ENCODE data around the gene USP17L15.
"Not testable (repeated sequence)": the region's sequence is repeated elsewhere in the genome, so short reads cannot be mapped to it uniquely, and the experiment has no call there.

Gene USP17L15, protein sequence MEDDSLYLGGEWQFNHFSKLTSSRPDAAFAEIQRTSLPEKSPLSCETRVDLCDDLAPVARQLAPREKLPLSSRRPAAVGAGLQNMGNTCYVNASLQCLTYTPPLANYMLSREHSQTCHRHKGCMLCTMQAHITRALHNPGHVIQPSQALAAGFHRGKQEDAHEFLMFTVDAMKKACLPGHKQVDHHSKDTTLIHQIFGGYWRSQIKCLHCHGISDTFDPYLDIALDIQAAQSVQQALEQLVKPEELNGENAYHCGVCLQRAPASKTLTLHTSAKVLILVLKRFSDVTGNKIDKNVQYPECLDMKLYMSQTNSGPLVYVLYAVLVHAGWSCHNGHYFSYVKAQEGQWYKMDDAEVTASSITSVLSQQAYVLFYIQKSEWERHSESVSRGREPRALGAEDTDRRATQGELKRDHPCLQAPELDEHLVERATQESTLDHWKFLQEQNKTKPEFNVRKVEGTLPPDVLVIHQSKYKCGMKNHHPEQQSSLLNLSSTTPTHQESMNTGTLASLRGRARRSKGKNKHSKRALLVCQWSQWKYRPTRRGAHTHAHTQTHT

DNA sequence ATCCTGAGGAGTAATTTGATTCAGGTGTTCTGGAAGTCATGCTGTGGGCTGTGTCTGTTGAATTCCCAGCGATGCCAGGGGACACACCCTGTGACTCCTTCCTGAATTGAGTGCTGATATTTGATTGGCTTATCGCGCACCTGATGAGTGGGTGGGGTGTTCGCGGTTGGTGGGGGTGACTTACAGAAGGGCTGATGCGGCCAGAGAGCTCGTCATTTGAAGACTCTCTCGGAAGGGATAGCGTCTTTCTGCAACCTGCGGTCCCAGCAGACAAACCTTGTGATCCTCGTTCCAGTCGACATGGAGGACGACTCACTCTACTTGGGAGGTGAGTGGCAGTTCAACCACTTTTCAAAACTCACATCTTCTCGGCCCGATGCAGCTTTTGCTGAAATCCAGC lies at the start of gene USP17L15:
TSS of gene USP17L15 (plus strand) at position 301 of the 400 bp plus-strand sequence. CDS start at position 301, 0 bp downstream.
- not testable (repeated sequence) for DNase-seq

DNA sequence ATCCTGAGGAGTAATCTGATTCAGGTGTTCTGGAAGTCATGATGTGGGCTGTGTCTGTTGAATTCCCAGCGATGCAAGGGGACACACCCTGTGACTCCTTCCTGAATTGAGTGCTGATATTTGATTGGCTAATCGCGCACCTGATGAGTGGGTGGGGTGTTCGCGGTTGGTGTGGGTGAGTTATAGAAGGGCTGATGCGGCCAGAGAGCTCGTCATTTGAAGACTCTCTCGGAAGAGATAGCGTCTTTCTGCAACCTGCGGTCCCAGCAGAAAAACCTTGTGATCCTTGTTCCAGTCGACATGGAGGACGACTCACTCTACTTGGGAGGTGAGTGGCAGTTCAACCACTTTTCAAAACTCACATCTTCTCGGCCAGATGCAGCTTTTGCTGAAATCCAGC lies 23.8 kb upstream of the USP17L15 start, which contains the start of gene USP17L10:
TSS of gene USP17L10 (plus strand) at position 301 of the 400 bp plus-strand sequence. CDS start at position 301, 0 bp downstream.
- not testable (repeated sequence) for DNase-seq

DNA sequence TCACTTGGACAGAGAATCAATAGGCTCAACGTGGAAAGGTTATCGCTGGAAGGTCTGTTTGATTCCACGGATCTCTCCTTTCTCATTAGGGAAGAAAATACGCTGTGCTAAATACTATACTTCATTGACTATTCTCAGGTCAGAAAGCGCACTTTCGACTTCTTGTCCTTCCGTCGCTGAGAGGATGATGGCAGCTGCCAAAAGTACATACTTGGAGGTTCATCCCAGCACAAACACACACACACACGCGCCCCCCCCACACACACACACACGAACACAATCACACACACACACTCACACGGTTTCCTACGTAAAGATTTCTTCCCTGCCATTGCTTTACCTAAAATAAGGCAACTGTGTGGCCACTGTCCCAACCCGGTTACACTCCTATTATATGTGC lies 19.5 kb upstream of the USP17L15 start:
- DNase-seq, result not testable (repeated sequence)

DNA sequence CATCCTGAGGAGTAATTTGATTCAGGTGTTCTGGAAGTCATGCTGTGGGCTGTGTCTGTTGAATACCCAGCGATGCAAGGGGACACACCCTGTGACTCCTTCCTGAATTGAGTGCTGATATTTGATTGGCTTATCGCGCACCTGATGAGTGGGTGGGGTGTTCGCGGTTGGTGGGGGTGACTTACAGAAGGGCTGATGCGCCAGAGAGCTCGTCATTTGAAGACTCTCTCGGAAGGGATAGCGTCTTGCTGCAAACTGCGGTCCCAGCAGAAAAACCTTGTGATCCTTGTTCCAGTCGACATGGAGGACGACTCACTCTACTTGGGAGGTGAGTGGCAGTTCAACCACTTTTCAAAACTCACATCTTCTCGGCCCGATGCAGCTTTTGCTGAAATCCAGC lies 19.1 kb upstream of the USP17L15 start, which contains the start of gene USP17L11:
TSS of gene USP17L11 (plus strand) at position 301 of the 400 bp plus-strand sequence. CDS start at position 301, 0 bp downstream.
- not testable (repeated sequence) for DNase-seq

DNA sequence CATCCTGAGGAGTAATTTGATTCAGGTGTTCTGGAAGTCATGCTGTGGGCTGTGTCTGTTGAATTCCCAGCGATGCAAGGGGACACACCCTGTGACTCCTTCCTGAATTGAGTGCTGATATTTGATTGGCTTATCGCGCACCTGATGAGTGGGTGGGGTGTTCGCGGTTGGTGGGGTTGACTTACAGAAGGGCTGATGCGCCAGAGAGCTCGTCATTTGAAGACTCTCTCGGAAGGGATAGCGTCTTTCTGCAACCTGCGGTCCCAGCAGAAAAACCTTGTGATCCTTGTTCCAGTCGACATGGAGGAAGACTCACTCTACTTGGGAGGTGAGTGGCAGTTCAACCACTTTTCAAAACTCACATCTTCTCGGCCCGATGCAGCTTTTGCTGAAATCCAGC lies 14.3 kb upstream of the USP17L15 start, which contains the start of gene USP17L12:
TSS of gene USP17L12 (plus strand) at position 301 of the 400 bp plus-strand sequence. CDS start at position 301, 0 bp downstream.
- not testable (repeated sequence) for DNase-seq

DNA sequence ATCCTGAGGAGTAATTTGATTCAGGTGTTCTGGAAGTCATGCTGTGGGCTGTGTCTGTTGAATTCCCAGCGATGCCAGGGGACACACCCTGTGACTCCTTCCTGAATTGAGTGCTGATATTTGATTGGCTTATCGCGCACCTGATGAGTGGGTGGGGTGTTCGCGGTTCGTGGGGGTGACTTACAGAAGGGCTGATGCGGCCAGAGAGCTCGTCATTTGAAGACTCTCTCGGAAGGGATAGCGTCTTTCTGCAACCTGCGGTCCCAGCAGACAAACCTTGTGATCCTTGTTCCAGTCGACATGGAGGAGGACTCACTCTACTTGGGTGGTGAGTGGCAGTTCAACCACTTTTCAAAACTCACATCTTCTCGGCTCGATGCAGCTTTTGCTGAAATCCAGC lies 9.6 kb upstream of the USP17L15 start, which contains the start of gene USP17L13:
TSS of gene USP17L13 (plus strand) at position 301 of the 400 bp plus-strand sequence. CDS start at position 301, 0 bp downstream.
- not testable (repeated sequence) for DNase-seq

DNA sequence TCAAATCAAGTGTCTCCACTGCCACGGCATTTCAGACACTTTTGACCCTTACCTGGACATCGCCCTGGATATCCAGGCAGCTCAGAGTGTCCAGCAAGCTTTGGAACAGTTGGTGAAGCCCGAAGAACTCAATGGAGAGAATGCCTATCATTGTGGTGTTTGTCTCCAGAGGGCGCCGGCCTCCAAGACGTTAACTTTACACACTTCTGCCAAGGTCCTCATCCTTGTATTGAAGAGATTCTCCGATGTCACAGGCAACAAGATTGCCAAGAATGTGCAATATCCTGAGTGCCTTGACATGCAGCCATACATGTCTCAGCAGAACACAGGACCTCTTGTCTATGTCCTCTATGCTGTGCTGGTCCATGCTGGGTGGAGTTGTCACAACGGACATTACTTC lies 3.9 kb upstream of the USP17L15 start:
- not testable (repeated sequence) for DNase-seq

DNA sequence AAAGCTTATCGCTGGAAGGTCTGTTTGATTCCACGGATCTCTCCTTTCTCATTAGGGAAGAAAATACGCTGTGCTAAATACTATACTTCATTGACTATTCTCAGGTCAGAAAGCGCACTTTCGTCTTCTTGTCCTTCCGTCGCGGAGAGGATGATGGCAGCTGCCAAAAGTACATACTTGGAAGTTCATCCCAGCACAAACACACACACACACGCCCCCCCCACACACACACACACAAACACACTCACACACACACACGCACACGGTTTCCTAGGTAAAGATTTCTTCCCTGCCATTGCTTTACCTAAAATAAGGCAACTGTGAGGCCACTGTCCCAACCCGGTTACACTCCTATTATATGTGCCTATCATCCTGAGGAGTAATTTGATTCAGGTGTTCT lies 4.3 kb downstream of the USP17L15 start:
- DNase-seq, result not testable (repeated sequence)

DNA sequence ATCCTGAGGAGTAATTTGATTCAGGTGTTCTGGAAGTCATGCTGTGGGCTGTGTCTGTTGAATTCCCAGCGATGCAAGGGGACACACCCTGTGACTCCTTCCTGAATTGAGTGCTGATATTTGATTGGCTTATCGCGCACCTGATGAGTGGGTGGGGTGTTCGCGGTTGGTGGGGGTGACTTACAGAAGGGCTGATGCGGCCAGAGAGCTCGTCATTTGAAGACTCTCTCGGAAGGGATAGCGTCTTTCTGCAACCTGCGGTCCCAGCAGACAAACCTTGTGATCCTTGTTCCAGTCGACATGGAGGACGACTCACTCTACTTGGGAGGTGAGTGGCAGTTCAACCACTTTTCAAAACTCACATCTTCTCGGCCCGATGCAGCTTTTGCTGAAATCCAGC lies 9.4 kb downstream of the USP17L15 start, which contains the start of gene USP17L17:
TSS of gene USP17L17 (plus strand) at position 301 of the 400 bp plus-strand sequence. CDS start at position 301, 0 bp downstream.
- not testable (repeated sequence) for DNase-seq

DNA sequence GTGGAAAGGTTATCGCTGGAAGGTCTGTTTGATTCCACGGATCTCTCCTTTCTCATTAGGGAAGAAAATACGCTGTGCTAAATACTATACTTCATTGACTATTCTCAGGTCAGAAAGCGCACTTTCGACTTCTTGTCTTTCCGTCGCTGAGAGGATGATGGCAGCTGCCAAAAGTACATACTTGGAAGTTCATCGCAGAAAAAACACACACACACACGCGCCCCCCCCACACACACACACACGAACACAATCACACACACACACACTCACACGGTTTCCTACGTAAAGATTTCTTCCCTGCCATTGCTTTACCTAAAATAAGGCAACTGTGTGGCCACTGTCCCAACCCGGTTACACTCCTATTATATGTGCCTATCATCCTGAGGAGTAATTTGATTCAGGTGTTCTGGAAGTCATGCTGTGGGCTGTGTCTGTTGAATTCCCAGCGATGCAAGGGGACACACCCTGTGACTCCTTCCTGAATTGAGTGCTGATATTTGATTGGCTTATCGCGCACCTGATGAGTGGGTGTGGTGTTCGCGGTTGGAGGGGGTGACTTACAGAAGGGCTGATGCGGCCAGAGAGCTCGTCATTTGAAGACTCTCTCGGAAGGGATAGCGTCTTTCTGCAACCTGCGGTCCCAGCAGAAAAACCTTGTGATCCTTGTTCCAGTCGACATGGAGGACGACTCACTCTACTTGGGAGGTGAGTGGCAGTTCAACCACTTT lies 13.9 kb downstream of the USP17L15 start, which contains the start of gene USP17L18:
TSS of gene USP17L18 (plus strand) at position 678 of the 728 bp plus-strand sequence. CDS start at position 678, 0 bp downstream.
- not testable (repeated sequence) for DNase-seq

DNA sequence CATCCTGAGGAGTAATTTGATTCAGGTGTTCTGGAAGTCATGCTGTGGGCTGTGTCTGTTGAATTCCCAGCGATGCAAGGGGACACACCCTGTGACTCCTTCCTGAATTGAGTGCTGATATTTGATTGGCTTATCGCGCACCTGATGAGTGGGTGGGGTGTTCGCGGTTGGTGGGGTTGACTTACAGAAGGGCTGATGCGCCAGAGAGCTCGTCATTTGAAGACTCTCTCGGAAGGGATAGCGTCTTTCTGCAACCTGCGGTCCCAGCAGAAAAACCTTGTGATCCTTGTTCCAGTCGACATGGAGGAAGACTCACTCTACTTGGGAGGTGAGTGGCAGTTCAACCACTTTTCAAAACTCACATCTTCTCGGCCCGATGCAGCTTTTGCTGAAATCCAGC lies 18.9 kb downstream of the USP17L15 start, which contains the start of gene USP17L19:
TSS of gene USP17L19 (plus strand) at position 301 of the 400 bp plus-strand sequence. CDS start at position 301, 0 bp downstream.
- DNase-seq, result not testable (repeated sequence)

DNA sequence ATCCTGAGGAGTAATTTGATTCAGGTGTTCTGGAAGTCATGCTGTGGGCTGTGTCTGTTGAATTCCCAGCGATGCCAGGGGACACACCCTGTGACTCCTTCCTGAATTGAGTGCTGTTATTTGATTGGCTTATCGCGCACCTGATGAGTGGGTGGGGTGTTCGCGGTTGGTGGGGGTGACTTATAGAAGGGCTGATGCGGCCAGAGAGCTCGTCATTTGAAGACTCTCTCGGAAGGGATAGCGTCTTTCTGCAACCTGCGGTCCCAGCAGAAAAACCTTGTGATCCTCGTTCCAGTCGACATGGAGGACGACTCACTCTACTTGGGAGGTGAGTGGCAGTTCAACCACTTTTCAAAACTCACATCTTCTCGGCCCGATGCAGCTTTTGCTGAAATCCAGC lies 23.6 kb downstream of the USP17L15 start, which contains the start of gene USP17L20:
TSS of gene USP17L20 (plus strand) at position 301 of the 400 bp plus-strand sequence. CDS start at position 301, 0 bp downstream.
- not testable (repeated sequence) for DNase-seq

DNA sequence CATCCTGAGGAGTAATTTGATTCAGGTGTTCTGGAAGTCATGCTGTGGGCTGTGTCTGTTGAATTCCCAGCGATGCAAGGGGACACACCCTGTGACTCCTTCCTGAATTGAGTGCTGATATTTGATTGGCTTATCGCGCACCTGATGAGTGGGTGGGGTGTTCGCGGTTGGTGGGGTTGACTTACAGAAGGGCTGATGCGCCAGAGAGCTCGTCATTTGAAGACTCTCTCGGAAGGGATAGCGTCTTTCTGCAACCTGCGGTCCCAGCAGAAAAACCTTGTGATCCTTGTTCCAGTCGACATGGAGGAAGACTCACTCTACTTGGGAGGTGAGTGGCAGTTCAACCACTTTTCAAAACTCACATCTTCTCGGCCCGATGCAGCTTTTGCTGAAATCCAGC lies 28.4 kb downstream of the USP17L15 start, which contains the start of gene USP17L21:
TSS of gene USP17L21 (plus strand) at position 301 of the 400 bp plus-strand sequence. CDS start at position 301, 0 bp downstream.
- not testable (repeated sequence) for DNase-seq

DNA sequence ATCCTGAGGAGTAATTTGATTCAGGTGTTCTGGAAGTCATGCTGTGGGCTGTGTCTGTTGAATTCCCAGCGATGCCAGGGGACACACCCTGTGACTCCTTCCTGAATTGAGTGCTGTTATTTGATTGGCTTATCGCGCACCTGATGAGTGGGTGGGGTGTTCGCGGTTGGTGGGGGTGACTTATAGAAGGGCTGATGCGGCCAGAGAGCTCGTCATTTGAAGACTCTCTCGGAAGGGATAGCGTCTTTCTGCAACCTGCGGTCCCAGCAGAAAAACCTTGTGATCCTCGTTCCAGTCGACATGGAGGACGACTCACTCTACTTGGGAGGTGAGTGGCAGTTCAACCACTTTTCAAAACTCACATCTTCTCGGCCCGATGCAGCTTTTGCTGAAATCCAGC lies 33.1 kb downstream of the USP17L15 start, which contains the start of gene USP17L22:
TSS of gene USP17L22 (plus strand) at position 301 of the 400 bp plus-strand sequence. CDS start at position 301, 0 bp downstream.
- not testable (repeated sequence) for DNase-seq

DNA sequence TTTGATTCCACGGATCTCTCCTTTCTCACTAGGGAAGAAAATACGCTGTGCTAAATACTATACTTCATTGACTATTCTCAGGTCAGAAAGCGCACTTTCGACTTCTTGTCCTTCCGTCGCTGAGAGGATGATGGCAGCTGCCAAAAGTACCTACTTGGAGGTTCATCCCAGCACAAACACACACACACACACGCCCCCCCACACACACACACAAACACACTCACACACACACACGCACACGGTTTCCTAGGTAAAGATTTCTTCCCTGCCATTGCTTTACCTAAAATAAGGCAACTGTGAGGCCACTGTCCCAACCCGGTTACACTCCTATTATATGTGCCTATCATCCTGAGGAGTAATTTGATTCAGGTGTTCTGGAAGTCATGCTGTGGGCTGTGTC lies 37.5 kb downstream of the USP17L15 start:
- not testable (repeated sequence) for DNase-seq

Data from stimulated activated naive CD4-positive, alpha-beta T cell (primary cell).